GM23338 (cell line): ENCODE results near the gene PDIA6. TPM values are rescaled to one million over a fixed set of nuclear protein-coding genes. Genes with fewer than 3 reads are reported as not detected.

Experiments used
- ATAC-seq: fragments of 200-7000 bp; cut with Tn5 transposase; 3 replicates; pipeline ENCODE4 v1.9.1; 2020
- DNase-seq: peaks from one replicate; pipeline ENCODE4 v3.0.0-alpha.2; 2015; ENCODE audit warnings: low spot score
- H2AFZ ChIP-seq: fragments of 200-600 bp; sonication (generic); 2 replicates; pipeline ENCODE4 v1.8.0; 2016; ENCODE audit warnings: antibody characterized with exemption, mild to moderate bottlenecking, moderate library complexity
- H3F3A ChIP-seq: fragments of 200-600 bp; sonication (generic); replicated peaks from 2 replicates; pipeline ENCODE4 v1.8.0; 2017; ENCODE audit warnings: antibody characterized with exemption, mixed run types, low read depth
- H3K27ac ChIP-seq: fragments of 200-600 bp; sonication (generic); 2 replicates; pipeline ENCODE4 v1.6.1; 2016; ENCODE audit warnings: low read depth
- H3K27me3 ChIP-seq: fragments of 200-600 bp; sonication (generic); 2 replicates; pipeline ENCODE4 v1.8.0; 2016; ENCODE audit warnings: mild to moderate bottlenecking, mixed run types, moderate library complexity; ENCODE audit not compliant: insufficient read depth
- H3K36me3 ChIP-seq: fragments of 200-600 bp; sonication (generic); 2 replicates; pipeline ENCODE4 v1.8.0; 2016; ENCODE audit warnings: mild to moderate bottlenecking; ENCODE audit not compliant: insufficient read depth
- H3K4me1 ChIP-seq: fragments of 200-600 bp; sonication (generic); 2 replicates; pipeline ENCODE4 v1.8.0; 2016; ENCODE audit warnings: mild to moderate bottlenecking, moderate library complexity; ENCODE audit not compliant: insufficient read depth
- H3K4me2 ChIP-seq: fragments of 200-600 bp; sonication (generic); 2 replicates; pipeline ENCODE4 v1.7.1; 2017; ENCODE audit warnings: mixed run types
- H3K4me3 ChIP-seq: fragments of 200-600 bp; sonication (generic); 2 replicates; pipeline ENCODE4 v1.6.1; 2016; ENCODE audit warnings: mixed run types
- H3K79me2 ChIP-seq: fragments of 200-600 bp; sonication (generic); replicated peaks from 2 replicates; pipeline ENCODE4 v1.8.0; 2017; ENCODE audit warnings: mild to moderate bottlenecking; ENCODE audit not compliant: insufficient read depth
- H3K9me2 ChIP-seq: fragments of 200-600 bp; sonication (generic); 2 replicates; pipeline ENCODE4 v1.8.0; 2017; ENCODE audit not compliant: insufficient read depth
- H4K20me1 ChIP-seq: fragments of 200-600 bp; sonication (generic); replicated peaks from 2 replicates; pipeline ENCODE4 v1.8.0; 2017; ENCODE audit warnings: mild to moderate bottlenecking; ENCODE audit not compliant: insufficient read depth
- H3K27ac Mint-ChIP-seq: 2 replicates; pipeline ENCODE4 v1.8.0; 2020; ENCODE audit warnings: inconsistent platforms, mild to moderate bottlenecking, moderate library complexity, mixed read lengths
- H3K27me3 Mint-ChIP-seq: 3 replicates; pipeline ENCODE4 v1.8.0; 2022; ENCODE audit warnings: low read depth, mild to moderate bottlenecking, moderate library complexity, mixed read lengths, inconsistent platforms; ENCODE audit not compliant: insufficient read depth, poor library complexity
- H3K36me3 Mint-ChIP-seq: 3 replicates; pipeline ENCODE4 v1.8.0; 2021; ENCODE audit warnings: low read depth, mild to moderate bottlenecking, inconsistent platforms, moderate library complexity, mixed read lengths
- H3K4me1 Mint-ChIP-seq: 3 replicates; pipeline ENCODE4 v1.8.0; 2020; ENCODE audit warnings: mild to moderate bottlenecking, inconsistent platforms, mixed read lengths
- H3K4me3 Mint-ChIP-seq: 3 replicates; pipeline ENCODE4 v1.8.0; 2021; ENCODE audit warnings: moderate library complexity, mild to moderate bottlenecking, inconsistent platforms, mixed read lengths
- H3K9me3 Mint-ChIP-seq: 3 replicates; pipeline ENCODE4 v1.8.0; 2020; ENCODE audit warnings: moderate library complexity, mild to moderate bottlenecking, inconsistent platforms, mixed read lengths
- CREB1 ChIP-seq: fragments of 250-450 bp; sonication (Bioruptor Pico); IDR thresholded peaks from 2 replicates; pipeline ENCODE4 v1.5.0; 2020; ENCODE audit warnings: low read depth, mild to moderate bottlenecking, moderate library complexity
- EZH2 ChIP-seq: fragments of 200-600 bp; sonication (generic); IDR thresholded peaks from one replicate; pipeline ENCODE4 v1.8.0; 2017; ENCODE audit warnings: antibody characterized with exemption, mild to moderate bottlenecking, low read depth; ENCODE audit not compliant: unreplicated experiment
- EZH2phosphoT487 ChIP-seq: fragments of 200-600 bp; sonication (generic); IDR thresholded peaks from one replicate; pipeline ENCODE4 v1.8.1; 2018; ENCODE audit warnings: antibody characterized with exemption; ENCODE audit not compliant: unreplicated experiment
- JUNB ChIP-seq: IDR thresholded peaks from one replicate; pipeline ENCODE4 v1.6.1; 2016; ENCODE audit warnings: antibody characterized with exemption; ENCODE audit not compliant: unreplicated experiment
- NANOG ChIP-seq: IDR thresholded peaks from 2 replicates; pipeline ENCODE4 v1.6.1; 2016; ENCODE audit warnings: antibody characterized with exemption, borderline replicate concordance
- POLR2AphosphoS5 ChIP-seq: IDR thresholded peaks from 2 replicates; pipeline ENCODE4 v1.6.1; 2016; ENCODE audit warnings: antibody characterized with exemption, low read depth
- STAT1 ChIP-seq: IDR thresholded peaks from one replicate; pipeline ENCODE4 v1.6.1; 2016; ENCODE audit warnings: antibody characterized with exemption; ENCODE audit not compliant: unreplicated experiment
- ZNF114 ChIP-seq: fragments of 250-450 bp; sonication (Bioruptor Pico); IDR thresholded peaks from 2 replicates; pipeline ENCODE4 v1.5.0; 2020; ENCODE audit warnings: mild to moderate bottlenecking, moderate library complexity
- polyA plus RNA-seq: library from polyadenylated mRNA; unstranded; fragments of >200 nt; fragmentation: Nextera tagmentation; extraction: Ambion mirVana; gene quantifications from 2 replicates; pipeline ENCODE4 v1.2.1, GENCODE V29; 2016
- total RNA-seq: library from RNA; depleted of rRNA; stranded (reverse); fragments of >200 nt; shearing (Covaris generic); gene quantifications from 2 replicates; pipeline ENCODE4 v1.2.3, GENCODE V29; 2014
- TF ChIP-seq, protein P1 (sequence below): IDR thresholded peaks from 2 replicates; pipeline ENCODE4 v1.6.1; 2016; ENCODE audit warnings: antibody characterized with exemption
- TF ChIP-seq, protein P2 (sequence below), 2 experiments: fragments of 200-600 bp in 1 of 2; sonication (generic) in 1 of 2; conservative IDR thresholded peaks; 2 replicates each; pipeline versions ENCODE4 v1.5.1 to v1.6.1; 2016 to 2017; ENCODE audit warnings: antibody characterized with exemption in 2 of 2, low read depth in 2 of 2, mild to moderate bottlenecking in 2 of 2, moderate library complexity in 1 of 2
- TF ChIP-seq, protein P3 (sequence below): IDR thresholded peaks from one replicate; pipeline ENCODE4 v1.6.1; 2018; ENCODE audit warnings: antibody characterized with exemption; ENCODE audit not compliant: unreplicated experiment

The PDIA6 gene
- total and polyA plus RNA-seq, 2 experiments from 2014 or later: 331 to 382 TPM

DNA sequence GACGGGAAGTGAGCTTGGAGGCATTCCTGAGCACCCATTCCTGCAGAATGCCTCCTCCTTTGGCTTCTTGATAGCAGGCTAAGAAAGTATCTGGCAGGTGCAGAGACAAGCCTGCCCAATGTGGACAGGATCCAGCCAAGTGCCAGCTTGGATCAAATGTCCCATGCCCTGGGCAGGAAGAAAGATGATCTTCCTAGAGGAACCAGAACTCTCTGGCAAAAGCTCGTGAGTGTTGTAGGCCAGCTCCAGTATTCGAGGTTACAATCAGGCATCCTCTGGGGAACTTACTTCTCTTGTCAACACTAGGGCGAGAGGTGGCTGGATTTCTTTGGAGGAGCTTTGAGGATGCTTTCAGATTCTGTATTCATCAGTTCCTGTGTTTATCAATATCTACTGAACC is 29.9 kb upstream of the PDIA6 start:
- Mint-ChIP-seq H3K36me3 (peaks cover 13% of the 10 kb centered on the region), H3K27ac (no peak overlapping the region), H3K27me3 (peaks cover 3% of the 10 kb centered on the region), H3K4me1 (peaks cover 17% of the 10 kb centered on the region), H3K4me3 (no peak overlapping the region), H3K9me3 (peaks cover 20% of the 10 kb centered on the region)
- H3K27me3 ChIP-seq: no peaks in the 10 kb centered on the region
- H3K4me2 ChIP-seq: no peak overlapping the region
- ATAC-seq (no peak), DNase-seq (no peak)
- H3K36me3 ChIP-seq: no peaks in the 10 kb centered on the region
- H3K27ac ChIP-seq: no peak overlapping the region
- H3K9me2 ChIP-seq: no peaks in the 10 kb centered on the region
- H3K79me2 ChIP-seq: no peaks in the 10 kb centered on the region
- H3F3A ChIP-seq: no peaks in the 10 kb centered on the region
- no peaks in the 10 kb centered on the region for H4K20me1 ChIP-seq
- H3K4me3 ChIP-seq: no peak overlapping the region
- TF ChIP-seq, protein P1, sequence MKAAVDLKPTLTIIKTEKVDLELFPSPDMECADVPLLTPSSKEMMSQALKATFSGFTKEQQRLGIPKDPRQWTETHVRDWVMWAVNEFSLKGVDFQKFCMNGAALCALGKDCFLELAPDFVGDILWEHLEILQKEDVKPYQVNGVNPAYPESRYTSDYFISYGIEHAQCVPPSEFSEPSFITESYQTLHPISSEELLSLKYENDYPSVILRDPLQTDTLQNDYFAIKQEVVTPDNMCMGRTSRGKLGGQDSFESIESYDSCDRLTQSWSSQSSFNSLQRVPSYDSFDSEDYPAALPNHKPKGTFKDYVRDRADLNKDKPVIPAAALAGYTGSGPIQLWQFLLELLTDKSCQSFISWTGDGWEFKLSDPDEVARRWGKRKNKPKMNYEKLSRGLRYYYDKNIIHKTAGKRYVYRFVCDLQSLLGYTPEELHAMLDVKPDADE: no peak
- TF ChIP-seq NANOG (no peak), JUNB (no peak), ZNF114 (CRISPR knock-in tag) (no peak), CREB1 (no peak), STAT1 (no peak), POLR2AphosphoS5 (no peak)
- TF ChIP-seq, protein P2, sequence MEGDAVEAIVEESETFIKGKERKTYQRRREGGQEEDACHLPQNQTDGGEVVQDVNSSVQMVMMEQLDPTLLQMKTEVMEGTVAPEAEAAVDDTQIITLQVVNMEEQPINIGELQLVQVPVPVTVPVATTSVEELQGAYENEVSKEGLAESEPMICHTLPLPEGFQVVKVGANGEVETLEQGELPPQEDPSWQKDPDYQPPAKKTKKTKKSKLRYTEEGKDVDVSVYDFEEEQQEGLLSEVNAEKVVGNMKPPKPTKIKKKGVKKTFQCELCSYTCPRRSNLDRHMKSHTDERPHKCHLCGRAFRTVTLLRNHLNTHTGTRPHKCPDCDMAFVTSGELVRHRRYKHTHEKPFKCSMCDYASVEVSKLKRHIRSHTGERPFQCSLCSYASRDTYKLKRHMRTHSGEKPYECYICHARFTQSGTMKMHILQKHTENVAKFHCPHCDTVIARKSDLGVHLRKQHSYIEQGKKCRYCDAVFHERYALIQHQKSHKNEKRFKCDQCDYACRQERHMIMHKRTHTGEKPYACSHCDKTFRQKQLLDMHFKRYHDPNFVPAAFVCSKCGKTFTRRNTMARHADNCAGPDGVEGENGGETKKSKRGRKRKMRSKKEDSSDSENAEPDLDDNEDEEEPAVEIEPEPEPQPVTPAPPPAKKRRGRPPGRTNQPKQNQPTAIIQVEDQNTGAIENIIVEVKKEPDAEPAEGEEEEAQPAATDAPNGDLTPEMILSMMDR (conservative IDR thresholded peaks at IDR 0.05; ENCODE audit: low read depth in 2 of 2): no peak
- H2AFZ ChIP-seq: no peak overlapping the region
- peaks cover 12% of the 10 kb centered on the region for H3K4me1 ChIP-seq

DNA sequence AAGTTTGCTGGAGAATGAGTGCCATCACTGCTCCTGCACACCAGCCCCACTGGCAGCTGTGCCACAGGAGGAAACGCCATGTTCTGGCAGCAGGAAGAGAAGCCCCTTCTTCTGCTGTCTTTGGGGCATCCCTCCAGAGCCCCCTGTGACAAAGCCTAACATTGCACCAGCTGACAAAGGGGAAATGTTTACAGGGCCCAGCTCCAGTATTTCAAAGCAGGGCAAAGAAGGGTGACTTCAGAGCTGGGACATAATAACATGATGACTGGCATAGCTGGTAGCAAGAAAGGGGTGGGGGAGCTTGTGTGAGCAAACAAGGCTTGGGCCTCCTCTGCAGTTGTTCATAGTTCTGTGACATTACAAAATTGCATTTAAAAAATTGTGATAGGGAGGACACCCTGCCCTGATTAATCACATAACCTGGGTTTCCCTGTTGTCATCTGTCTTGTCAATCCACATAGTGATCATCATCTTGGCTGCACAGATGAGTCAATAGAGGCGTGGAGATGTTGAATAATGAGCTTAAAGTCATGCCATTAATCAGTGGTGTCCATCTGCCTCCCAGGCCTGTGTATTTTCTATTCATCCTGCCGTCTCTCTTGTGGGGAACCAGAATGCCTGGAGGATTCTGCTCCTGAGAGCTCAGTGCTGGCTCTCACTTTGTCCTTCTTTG is 29.1 kb upstream of the PDIA6 start:
- Histone ChIP-seq H3K9me2 (no peaks in the 10 kb centered on the region), H3K36me3 (no peaks in the 10 kb centered on the region), H3K79me2 (no peaks in the 10 kb centered on the region), H3K4me1 (peaks cover 12% of the 10 kb centered on the region), H3K27ac (no peak overlapping the region), H3K4me2 (no peak overlapping the region), H3K27me3 (no peaks in the 10 kb centered on the region), H3F3A (no peaks in the 10 kb centered on the region), H2AFZ (no peak overlapping the region), H3K4me3 (no peak overlapping the region), H4K20me1 (no peaks in the 10 kb centered on the region)
- Mint-ChIP-seq H3K4me1 (peaks cover 20% of the 10 kb centered on the region), H3K27ac (no peak overlapping the region), H3K36me3 (peaks cover 13% of the 10 kb centered on the region), H3K4me3 (no peak overlapping the region), H3K27me3 (peaks cover 3% of the 10 kb centered on the region), H3K9me3 (peaks cover 20% of the 10 kb centered on the region)
- ATAC-seq: no peak
- DNase-seq: no peak
- TF ChIP-seq, protein P3, sequence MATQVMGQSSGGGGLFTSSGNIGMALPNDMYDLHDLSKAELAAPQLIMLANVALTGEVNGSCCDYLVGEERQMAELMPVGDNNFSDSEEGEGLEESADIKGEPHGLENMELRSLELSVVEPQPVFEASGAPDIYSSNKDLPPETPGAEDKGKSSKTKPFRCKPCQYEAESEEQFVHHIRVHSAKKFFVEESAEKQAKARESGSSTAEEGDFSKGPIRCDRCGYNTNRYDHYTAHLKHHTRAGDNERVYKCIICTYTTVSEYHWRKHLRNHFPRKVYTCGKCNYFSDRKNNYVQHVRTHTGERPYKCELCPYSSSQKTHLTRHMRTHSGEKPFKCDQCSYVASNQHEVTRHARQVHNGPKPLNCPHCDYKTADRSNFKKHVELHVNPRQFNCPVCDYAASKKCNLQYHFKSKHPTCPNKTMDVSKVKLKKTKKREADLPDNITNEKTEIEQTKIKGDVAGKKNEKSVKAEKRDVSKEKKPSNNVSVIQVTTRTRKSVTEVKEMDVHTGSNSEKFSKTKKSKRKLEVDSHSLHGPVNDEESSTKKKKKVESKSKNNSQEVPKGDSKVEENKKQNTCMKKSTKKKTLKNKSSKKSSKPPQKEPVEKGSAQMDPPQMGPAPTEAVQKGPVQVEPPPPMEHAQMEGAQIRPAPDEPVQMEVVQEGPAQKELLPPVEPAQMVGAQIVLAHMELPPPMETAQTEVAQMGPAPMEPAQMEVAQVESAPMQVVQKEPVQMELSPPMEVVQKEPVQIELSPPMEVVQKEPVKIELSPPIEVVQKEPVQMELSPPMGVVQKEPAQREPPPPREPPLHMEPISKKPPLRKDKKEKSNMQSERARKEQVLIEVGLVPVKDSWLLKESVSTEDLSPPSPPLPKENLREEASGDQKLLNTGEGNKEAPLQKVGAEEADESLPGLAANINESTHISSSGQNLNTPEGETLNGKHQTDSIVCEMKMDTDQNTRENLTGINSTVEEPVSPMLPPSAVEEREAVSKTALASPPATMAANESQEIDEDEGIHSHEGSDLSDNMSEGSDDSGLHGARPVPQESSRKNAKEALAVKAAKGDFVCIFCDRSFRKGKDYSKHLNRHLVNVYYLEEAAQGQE: no peak
- TF ChIP-seq STAT1 (no peak), ZNF114 (CRISPR knock-in tag) (no peak), EZH2phosphoT487 (no peak), EZH2 (no peak), NANOG (no peak), JUNB (no peak)
- TF ChIP-seq, protein P1: no peak
